PC-9 (cell line): ENCODE measurements around the gene TXNDC5.

ENCODE experiments used
- CTCF ChIP-seq: fragments of 200-600 bp; sonication (generic); conservative IDR thresholded peaks from 2 replicates; pipeline ENCODE4 v1.6.1; 2017; ENCODE audit warnings: mixed run types, antibody characterized with exemption, mild to moderate bottlenecking, moderate library complexity
- EZH2 ChIP-seq: fragments of 200-600 bp; sonication (generic); IDR thresholded peaks from 2 replicates; pipeline ENCODE4 v1.8.0; 2017; ENCODE audit warnings: antibody characterized with exemption, low read depth

GRCh38 chr6:7886132-7886531, 24.5 kb downstream of the TXNDC5 start:
- TF ChIP-seq CTCF (no peak), EZH2 (no peak)
